Eye (tissue), 1 donor: ENCODE measurements around the gene MSRB3.

Experiments used
- DNase-seq: peaks from one replicate; pipeline ENCODE4 v3.0.0-alpha.2; 2015

MSRB3 gene

DNA sequence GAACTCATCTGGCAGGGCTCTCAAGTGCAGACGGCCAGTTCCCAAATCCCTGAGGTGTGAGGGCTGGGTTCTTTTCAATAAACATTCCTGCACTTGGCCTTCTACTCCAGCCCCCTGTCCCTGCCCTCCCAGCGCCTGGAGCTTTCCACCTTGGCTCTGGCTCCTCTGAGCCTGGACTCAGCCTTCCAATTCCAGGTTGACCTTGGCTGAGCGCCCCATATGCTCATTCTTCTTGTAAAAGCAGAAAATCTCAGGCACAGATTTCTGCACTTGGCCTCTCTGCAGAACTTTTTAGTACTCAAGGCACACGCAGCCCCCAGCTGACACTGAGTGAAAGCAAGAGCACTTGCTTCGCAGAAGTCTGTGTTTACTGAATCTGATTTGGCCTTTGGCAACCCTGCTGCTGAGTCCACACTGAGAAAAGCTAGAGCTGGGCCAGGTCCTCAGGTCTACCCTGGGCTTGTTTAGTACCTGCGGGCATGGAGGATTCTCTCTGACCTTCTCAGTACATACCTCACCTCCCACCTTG lies 222.7 kb downstream of the MSRB3 start:
- peak; percentile 54 for DNase-seq

DNA sequence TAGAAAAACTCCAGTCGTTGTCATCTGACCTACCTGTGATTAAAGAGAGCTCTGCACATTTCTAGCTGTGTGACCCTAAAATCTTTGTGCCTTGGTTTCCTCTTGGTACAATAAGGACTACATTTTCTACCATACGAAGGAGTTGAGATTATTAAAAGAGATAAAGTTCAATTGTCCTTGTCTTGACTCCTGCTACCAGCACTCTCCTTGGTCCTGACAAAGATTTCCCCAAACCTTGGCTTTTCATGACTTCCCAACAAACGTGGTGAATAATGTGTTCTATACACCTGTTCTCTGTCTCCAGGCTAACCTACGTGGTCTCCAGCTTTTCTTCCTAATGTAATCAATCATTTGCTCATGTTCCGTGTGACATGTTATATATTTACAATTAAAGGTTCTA lies 223.5 kb downstream of the MSRB3 start:
- no peak for DNase-seq

DNA sequence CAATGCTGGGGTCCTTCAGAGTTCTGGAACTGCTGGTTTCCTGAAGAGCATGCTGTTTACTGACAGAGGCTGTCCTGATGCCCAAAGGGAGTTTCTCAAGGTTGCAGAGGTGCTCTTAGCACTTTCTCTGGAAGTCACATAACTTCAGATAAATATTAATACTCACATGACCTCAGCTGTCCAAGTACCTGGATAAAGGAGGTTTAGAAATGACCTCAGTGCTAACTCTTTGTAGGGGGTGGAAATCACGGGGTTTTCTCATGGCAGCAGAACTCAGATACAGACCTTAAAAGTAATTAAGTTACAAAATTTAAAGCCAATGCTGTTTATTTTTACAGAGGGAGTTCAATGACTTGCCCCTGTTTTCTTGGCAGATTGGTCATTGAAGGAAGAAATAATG lies 225.9 kb downstream of the MSRB3 start:
- DNase-seq: no peak

DNA sequence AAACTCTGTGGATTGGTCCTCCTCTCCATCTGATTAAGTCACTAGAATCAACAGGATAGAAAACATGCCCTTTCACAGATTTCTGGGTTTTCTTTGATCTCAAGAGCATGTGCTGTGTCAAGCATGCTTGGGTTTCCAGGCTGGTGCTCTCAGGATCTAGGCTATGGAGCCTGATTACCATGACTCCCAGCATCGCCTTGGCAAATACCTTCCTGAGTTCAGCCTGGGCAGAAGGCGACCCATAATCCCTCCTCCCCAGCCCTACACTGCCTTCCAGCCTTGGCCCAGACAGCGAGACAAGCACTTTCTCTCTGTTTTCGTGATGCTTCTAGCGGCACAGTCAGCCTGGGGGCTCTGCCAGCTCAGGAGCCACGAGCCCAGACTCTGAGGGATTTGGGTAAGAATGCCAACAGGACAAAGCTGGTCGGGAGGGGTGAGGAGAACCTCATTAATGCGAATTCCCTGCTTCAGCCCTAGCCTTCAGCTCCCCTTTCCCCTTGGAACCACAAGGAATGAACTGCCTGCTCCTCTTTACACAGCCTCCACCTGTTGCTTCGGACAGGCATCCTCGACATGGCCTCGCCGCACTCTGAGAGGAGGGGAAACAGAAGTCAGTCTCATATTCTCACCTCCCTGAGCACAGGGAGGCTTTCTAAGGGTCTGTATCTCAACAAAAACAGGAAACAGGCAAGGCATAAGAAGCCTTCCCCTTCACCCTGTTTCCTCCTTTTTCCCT lies 227.1 kb downstream of the MSRB3 start:
- DNase-seq: no peak

DNA sequence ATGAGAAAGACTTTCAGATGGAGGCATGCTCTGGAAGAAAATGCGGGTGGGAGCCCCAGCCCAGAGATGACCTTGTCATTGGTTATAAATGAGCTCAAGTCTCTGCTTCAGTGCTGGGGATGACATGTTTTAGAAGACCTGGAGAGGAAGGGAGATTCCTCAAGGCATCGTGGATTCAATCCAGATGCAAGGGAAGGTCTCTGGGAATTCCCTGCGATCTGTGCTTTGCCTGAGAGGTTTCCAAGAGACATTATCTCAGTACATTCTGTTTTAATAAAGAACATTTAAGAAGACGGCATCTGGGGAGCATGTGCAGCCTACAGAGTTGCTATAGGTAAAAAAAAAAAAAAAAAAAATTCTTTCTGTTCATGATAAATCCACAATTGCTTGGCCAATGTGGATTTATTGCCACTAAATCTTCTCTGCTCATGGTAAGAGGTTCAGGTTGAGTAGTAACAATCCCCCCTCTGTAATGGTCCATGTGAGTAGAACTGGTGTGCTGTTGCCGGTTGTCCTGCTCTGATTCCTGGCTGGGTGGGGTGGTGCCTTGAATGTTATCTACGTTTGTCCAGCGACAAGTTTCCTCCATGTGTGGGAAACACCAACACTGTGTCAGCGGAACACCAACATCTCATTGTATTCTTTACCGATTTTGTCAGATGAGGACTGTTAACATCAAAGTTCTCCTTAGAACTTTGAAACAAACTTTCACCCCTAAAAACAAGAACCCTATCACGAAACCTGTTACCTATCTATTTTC lies 230.0 kb downstream of the MSRB3 start:
- DNase-seq: no peak

DNA sequence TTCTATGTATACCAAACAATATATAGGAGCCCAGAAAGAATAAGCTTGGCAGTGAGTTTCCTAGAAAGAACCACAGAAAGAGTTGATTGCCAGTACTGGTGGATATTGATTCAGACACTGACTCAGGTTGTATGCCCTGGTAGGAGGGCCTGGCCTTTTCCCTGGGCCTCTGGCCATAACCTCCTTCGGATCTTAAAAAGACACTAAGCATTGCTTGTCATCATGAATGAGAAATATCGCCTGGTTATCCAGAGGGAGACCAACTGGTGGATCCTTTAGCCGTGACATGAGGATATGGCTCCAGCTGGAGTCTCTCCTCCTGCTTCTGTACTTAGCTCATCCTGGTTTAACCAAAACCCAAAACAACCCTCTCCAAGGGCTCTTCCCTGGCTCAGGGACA lies 231.5 kb downstream of the MSRB3 start:
- DNase-seq: no peak

DNA sequence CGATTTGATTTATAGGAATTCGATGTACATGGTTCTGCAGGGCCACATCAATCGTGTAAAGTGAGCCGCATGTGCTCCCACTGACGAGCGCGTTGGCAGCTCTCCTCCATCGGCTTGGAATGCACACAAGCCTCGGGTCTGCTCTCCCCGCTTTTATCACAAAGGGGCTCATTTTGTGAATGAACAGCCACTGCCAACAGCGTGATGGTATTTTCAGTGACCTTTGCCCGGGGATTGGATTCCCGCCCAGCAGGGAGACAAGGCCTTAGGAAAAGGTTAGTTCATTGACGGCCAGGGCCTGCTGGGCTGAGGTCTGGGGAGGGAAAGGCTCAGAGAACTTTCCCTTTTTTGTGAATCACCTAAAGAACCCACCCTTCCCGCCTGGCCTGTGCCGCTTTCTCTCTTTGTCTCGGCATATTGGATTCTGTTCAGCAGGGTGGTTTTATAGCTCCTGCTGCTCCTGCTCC lies 232.1 kb downstream of the MSRB3 start:
- DNase-seq: peak; percentile 93

DNA sequence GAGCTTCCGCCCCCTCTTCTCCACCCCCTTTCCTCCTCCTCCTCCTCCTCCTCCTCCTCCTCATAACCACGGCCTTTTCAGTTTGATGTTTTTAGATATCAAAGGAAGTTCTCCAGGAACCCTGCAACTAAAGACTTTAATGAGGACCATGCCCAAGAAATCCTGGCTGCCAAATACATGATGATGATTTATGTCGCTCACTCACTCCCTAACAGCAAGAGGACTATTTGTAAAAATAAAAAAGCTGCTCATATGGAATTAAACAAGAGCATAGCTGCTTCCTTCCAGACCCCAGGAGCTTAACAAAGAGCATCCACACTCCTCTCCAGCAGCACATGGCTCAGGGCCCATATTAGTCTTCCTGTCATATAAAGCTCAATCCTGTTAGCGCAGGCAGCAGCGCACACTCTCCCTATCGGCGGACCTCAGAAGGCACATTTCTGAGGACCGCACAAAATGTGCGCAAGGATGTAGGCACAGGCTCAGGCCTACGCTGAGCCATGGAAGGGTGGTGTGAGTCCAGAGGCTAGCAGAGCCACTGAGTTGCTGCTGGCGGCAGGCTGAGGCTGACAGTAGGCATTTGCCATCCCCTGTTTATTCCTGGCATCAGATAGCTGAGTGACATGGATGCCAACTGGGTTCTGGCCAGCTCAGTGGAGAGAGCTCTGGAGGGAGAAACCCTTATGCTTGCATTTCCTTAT lies 232.8 kb downstream of the MSRB3 start:
- peak; percentile 78 for DNase-seq

DNA sequence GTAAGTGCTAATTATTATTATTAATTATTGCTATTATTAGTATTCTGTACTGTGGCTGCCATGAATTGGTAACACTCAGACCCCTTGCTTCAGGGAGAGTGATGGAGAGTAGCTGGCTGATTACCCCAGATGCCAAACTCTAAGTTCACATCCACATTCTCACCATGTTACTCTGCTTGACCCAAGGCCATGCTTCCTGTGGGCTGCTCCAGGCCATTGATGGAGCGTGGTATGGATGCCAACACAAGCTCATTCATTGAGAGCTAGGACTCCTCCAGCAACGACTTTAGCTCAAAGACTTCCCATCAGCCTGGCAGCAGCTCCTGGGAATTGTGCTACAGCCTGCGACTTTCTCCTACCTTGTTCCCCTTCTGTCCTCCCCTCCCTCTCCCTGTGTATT lies 233.4 kb downstream of the MSRB3 start:
- DNase-seq: no peak
